ENCODE data around the gene CACNA1A. TPM values are rescaled to one million over a fixed set of nuclear protein-coding genes. Genes with fewer than 3 reads are reported as not detected.
A peak's percentile ranks its signal among the peaks of the same experiment; 100 is the strongest.
"Not testable (repeated sequence)": the region's sequence is repeated elsewhere in the genome, so short reads cannot be mapped to it uniquely, and the experiment has no call there.

Gene CACNA1A
- total RNA-seq, 2 experiments from 2014 or later, result 0.47 to 0.54 TPM

DNA sequence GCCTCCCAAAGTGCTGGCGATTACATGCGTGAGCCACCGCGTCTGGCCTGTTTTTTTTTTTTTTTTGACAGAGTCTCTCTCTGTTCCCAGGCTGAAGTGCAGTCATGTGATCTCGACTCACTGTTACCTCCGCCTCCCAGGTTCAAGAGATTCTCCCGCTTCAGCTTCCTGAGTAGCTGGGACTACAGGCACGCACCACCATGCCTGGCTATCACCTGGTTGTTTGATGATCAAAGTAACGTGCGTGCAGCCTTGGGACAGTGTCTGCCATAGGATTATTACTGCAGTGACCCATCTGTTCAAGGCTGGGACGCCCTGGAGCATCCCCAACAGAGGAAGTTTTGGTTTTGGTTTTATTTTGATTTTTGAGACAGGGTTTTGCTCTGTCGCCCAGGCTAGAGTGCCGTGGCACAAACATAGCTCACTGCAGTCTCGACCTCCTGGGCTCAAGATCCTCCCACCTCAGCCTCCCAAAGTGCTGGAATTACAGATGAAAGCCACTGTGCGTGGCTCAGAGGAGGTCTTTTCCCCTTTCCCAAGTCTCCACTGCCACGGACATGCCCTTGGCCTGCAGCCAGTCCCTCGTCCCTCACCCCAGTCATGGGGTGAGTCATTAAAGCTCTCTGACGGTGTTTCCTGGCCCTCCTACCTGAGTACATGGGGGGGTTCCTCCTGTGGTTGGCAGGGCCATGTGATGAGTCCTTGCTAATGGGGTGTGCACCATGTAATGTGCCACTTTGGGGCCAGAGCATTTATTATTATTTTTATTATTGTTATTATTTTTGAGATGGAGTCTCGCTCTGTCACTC lies 290.5 kb downstream of the CACNA1A start:
- H3K36me3 Mint-ChIP-seq, result no peaks in the 10 kb centered on the region
- H3K27me3 Mint-ChIP-seq, result no peaks in the 10 kb centered on the region
- peak overlapping the region; percentile 56 for H3K4me3 Mint-ChIP-seq
- peak overlapping the region; percentile 65 for H3K27ac Mint-ChIP-seq
- peaks cover 9% of the 10 kb centered on the region for H3K4me1 Mint-ChIP-seq
- no peaks in the 10 kb centered on the region for H3K9me3 Mint-ChIP-seq
- DNase-seq, result peak; percentile 38

DNA sequence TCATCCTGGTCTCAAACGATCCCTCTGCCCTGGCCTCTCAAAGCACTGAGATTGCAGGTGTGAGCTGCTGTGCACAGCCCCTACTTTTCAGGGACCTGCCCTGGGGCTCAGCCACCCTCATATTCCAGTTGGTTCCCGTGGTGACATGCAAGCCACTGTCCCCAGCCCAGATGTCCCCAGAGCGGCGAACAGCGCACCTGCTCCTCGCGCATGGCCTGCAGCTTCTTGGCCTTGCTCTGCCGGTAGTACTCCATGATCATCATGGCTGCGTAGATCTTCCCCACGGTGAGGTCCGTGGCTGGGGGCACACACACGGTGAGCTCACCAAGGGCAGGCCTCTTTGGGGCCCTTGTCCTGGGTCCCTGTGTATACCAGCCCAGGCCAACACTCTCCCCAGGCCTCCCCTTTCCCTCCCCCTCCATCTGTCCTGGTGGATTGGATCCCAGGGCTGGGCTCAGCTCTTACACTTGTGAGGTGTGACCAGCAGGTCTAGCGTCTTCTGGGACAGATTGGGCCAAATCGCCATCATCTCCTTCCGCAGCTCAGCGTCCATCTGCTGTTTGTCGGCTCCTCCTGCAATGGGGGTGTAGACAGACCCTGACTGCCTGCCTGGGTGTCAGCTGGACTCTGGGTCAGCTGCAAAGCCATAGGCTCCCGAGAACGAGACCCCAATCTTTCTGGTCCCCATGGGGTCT lies 292.1 kb downstream of the CACNA1A start:
- no peak for DNase-seq
- H3K36me3 Mint-ChIP-seq, result no peaks in the 10 kb centered on the region
- peaks cover 17% of the 10 kb centered on the region for H3K4me1 Mint-ChIP-seq
- H3K27me3 Mint-ChIP-seq, result no peaks in the 10 kb centered on the region
- no peak overlapping the region for H3K4me3 Mint-ChIP-seq
- no peak overlapping the region for H3K27ac Mint-ChIP-seq
- no peaks in the 10 kb centered on the region for H3K9me3 Mint-ChIP-seq

DNA sequence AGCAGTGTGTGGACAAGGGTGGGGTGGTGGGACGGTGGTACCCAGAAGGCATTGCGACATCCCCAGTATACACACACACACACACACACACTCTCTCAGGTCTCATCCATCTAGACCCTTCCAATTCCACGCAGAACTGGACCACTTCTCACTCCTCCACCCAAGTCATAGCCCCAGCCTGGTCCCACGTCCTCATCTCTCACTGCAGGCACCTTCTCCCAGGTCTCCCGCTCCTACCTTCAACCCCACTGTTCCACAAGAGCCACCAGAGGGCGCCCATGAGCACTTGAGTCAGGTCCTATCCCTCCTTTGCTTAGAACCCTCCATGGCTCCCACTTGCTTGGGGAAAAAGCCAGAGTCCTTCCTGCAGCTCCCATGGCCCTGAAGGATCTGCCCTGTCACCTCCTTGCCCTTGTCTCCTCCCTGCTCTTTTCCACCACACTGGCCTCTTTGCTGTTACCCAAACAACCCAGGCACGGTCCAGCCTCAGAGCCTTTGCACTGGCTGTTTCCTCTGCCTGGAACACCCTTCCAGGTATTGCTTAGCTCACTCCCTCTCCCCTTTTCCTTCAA lies 293.4 kb downstream of the CACNA1A start:
- H3K9me3 Mint-ChIP-seq, result no peaks in the 10 kb centered on the region
- no peaks in the 10 kb centered on the region for H3K27me3 Mint-ChIP-seq
- DNase-seq, result peak; percentile 73
- peaks cover 24% of the 10 kb centered on the region for H3K4me1 Mint-ChIP-seq
- H3K36me3 Mint-ChIP-seq, result no peaks in the 10 kb centered on the region
- H3K27ac Mint-ChIP-seq, result no peak overlapping the region
- no peak overlapping the region for H3K4me3 Mint-ChIP-seq

DNA sequence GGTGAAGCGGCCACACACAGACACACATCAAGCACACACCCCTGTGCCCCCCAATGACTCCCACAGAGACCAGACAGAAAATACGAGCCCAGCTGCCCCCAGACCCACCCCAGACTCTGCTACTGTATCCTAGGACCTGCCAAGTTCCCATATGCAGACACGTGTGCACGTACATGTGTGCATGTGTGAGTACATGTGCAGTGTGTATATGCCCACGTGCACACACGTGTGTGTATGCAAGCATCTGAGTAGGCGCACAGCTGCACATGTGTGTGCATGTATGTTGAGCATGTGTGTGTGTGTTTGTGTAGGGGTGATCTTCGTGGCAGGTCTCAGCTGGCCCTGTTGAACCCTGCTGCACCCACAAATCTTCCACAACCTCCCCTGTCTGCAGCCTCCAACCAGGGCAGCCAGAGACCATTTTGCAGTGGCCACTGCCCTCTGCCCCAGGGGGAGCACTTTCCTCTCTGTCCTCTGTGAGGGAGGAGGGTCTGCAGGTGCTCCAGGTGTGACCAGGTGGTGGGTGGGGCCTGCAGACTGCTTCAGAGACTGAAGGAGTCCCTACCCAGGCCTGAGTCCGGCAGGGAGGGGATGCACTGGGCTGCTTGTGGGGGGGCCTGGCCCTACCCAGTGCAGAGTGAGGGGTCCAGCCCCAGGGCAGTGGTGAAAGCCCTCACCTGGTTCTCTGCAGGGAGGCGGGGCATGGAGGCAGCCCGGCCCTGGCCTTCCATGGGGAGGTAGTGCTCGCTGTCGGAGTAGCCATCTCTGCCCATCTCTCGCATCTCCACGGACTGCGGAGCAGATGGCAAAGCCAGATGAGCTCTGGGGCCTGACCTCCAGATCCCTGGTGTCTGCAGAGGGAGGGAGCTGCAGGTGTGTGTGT lies 294.6 kb downstream of the CACNA1A start:
- H3K27ac Mint-ChIP-seq, result no peak overlapping the region
- H3K4me3 Mint-ChIP-seq, result no peak overlapping the region
- peaks cover 24% of the 10 kb centered on the region for H3K4me1 Mint-ChIP-seq
- no peak for DNase-seq
- no peaks in the 10 kb centered on the region for H3K27me3 Mint-ChIP-seq
- no peaks in the 10 kb centered on the region for H3K9me3 Mint-ChIP-seq
- H3K36me3 Mint-ChIP-seq, result no peaks in the 10 kb centered on the region

DNA sequence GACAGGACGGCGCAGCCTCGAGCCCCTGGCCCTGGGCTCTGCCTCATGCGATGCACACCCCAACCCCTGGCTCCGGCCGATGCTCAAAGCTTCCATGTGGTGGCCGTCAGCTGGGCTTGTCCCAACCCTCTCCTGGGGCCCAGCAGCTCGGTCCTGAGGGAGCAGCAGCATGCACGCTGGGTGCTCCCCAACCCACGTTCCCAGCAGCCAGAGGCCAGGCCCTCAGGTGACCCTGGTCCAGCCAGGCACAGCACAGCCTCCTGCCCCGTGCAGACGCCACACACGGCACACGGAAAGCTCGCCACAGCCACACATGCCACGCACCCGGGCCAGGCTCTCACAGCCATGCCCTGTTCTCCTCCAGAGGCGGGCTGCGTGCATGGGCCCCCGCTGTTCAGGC lies 295.3 kb downstream of the CACNA1A start:
- no peak overlapping the region for H3K27ac Mint-ChIP-seq
- no peaks in the 10 kb centered on the region for H3K27me3 Mint-ChIP-seq
- DNase-seq, result no peak
- H3K9me3 Mint-ChIP-seq, result no peaks in the 10 kb centered on the region
- no peak overlapping the region for H3K4me3 Mint-ChIP-seq
- no peaks in the 10 kb centered on the region for H3K36me3 Mint-ChIP-seq
- H3K4me1 Mint-ChIP-seq, result peaks cover 24% of the 10 kb centered on the region

DNA sequence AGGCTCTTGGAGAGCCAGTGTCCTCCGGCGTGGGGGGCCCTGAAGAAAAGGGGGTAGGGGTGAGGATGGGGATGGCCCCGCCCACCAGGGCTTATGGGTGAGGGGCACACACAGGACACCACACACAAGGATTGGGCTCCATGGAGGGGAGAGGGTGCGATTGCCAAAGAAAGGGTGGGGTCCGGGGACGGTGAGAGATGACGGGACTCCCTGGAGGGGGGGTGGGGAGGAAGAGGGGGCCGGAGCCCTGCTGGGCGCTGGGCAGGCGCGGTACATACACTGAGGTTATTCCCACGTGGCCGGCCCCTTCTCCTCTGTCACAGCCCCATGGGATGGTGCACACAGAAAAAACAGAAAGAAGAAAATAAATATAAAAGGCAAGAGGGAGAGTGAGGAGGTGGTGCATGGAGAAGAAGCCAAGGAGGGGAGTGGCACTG lies 295.9 kb downstream of the CACNA1A start:
- Mint-ChIP-seq H3K4me1 (peaks cover 18% of the 10 kb centered on the region), H3K9me3 (no peaks in the 10 kb centered on the region), H3K36me3 (no peaks in the 10 kb centered on the region), H3K27ac (peak overlapping the region; percentile 20), H3K4me3 (no peak overlapping the region), H3K27me3 (no peaks in the 10 kb centered on the region)
- no peak for DNase-seq

DNA sequence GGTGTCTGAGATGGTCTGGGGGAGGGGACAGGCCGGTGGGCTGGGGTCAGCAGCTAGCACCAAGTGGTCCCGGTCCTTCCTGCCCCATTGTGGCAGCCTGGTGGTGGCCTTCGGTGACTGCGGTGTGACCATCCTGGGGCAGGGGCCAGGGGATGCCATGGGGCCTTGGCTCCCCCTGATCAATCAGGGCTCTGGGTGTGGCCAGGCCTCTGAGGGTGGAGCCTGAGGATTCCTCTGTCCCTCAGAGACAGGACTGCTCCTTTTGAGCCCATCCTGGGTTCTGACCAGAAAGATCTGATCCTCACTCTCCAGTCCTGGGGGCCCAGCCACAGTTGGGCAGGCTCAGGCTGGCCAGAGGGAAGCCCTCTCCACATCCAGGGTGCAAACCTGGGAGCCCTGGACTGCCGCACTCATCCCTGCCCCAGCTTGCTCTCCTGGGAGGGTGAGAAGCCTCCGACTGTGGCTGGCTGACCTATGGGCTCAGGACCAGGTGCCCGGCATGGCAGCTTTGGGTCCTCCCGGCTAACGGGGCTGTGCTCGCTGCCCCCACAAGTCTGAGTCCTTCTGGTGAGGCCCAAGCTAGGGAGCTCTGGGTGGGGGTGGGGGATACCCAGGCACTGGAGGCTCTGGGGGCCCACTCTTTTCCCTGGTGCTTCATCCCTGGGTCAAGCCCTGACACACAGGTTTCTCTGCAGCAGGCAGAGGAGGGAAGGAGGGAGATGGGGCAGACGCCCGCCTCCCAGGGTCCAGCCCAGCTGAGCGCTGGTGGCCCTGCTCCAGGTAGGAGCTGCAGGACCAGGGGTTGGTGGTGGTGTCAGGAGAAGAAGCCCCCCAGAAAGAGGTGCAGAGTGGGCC lies 296.6 kb downstream of the CACNA1A start:
- DNase-seq, result no peak
- peak overlapping the region; percentile 86 for H3K27ac Mint-ChIP-seq
- H3K4me3 Mint-ChIP-seq, result peak overlapping the region; percentile 71
- no peaks in the 10 kb centered on the region for H3K27me3 Mint-ChIP-seq
- H3K36me3 Mint-ChIP-seq, result no peaks in the 10 kb centered on the region
- no peaks in the 10 kb centered on the region for H3K9me3 Mint-ChIP-seq
- H3K4me1 Mint-ChIP-seq, result peaks cover 17% of the 10 kb centered on the region

DNA sequence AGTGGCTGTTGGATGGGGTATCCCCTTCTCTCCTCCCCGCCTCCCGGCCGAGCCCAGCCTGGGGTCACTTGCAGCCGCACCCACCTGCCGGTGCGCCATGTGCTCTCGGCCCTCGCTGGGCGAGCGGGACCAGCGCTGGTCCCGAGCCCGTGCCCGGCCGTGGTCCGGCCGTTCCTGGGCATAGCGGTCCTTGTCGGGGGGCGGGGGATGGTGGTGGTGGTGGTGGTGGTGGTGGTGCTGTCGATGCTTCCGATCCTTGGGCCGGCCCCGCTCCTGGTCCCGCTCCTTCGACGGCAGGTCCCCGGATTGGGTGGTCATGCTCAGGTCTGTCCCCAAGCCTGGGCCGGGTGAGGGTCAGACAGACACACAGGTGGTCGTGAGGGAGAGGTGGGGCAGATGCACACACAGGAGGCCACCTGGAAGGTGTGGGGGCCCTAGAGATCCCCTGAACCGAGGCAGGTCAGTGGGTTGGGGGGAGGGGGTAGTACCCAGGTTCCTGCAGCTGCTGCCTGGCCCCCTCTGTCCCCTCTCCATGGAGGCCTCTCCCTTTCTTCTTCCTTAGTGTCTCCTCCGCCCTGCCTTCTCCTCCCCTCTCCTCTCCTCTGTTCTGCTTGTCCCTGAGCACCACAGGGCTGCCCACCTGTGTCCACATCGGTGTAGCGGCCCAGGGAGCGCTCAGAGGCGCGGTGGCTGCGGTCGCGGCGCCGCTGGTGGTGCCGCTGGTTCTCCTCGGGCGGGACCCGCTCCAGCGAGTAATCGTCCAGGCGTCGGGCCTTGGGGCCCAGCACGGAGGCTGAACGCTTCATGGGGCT lies 297.4 kb downstream of the CACNA1A start:
- peak overlapping the region; percentile 97 for H3K27ac Mint-ChIP-seq
- no peaks in the 10 kb centered on the region for H3K9me3 Mint-ChIP-seq
- peaks cover 17% of the 10 kb centered on the region for H3K4me1 Mint-ChIP-seq
- peak overlapping the region; percentile 82 for H3K4me3 Mint-ChIP-seq
- no peaks in the 10 kb centered on the region for H3K27me3 Mint-ChIP-seq
- DNase-seq, result no peak
- no peaks in the 10 kb centered on the region for H3K36me3 Mint-ChIP-seq

DNA sequence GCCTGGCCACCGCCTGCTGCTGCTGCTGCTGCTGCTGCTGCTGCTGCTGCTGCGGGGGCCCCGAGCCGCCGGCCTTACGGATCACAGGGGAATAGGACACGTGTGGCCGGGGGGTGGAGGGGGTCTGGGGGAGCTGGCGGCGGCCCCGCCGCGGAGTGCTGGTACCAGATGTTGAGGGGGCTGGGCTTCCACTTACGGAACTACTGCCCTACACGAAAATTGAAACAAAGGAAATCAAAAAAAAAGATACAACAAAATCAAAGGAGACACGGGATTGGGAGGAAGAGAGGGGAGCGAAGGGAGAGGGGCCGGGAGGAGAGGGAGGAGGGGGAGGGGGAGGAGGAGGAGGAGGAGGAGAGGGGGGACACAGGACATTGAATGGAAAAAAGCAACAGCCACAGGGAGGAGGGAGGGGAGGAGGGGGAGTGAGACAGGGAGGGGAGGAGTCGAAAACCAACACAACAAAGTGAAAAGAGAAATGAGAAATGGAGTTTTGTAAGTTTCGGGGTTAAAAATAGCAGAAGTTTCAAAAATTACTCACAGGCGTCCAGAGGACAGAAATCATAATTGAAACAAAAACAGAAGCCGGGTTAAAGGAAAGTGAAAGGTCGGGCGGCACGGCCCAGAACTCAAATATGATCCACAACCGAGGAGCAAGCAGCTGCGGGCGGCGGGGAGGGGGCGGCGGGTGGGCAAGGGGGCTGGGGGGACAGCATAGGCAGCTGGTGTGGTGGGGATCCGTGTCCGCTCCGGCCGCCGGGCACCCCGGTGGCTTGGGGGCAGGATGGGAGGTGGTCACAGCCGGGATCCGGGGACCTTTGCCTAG lies 298.2 kb downstream of the CACNA1A start:
- peak overlapping the region; percentile 97 for H3K27ac Mint-ChIP-seq
- peaks cover 17% of the 10 kb centered on the region for H3K4me1 Mint-ChIP-seq
- H3K9me3 Mint-ChIP-seq, result no peaks in the 10 kb centered on the region
- peak; percentile 66 for DNase-seq
- H3K36me3 Mint-ChIP-seq, result no peaks in the 10 kb centered on the region
- no peaks in the 10 kb centered on the region for H3K27me3 Mint-ChIP-seq
- H3K4me3 Mint-ChIP-seq, result peak overlapping the region; percentile 82

DNA sequence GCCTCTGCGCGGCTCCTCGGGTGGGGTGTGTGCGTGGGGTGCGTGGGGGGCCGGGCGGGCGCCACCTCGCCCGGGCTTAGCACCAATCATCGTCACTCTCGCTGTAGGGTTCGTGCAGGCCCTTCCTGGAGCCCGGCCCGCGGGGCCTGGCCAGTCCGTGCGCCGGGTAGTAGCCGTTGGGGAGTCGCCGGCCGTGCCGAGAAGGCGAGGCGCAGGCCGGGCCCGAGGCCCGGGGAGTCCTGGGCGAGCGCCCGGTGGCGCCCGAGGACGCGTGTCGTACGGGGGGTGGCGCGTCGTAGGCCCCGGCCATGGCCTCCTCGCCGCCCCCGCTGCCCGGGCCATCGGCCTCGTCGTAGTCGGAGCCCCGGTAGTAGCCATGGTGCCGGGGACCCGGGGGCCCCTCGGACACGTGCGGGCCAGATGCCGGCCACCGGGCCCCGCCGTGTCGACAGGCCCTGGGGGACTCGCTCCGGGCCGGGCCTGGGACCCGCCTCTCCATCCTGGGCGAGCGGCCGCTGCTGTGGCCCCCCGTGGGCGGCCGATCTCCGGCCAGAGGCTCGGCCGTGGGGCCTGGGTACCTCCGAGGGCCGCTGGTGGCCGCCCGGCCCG lies 298.9 kb downstream of the CACNA1A start:
- Mint-ChIP-seq H3K4me1 (peaks cover 17% of the 10 kb centered on the region), H3K27me3 (no peaks in the 10 kb centered on the region), H3K4me3 (no peak overlapping the region), H3K27ac (no peak overlapping the region), H3K9me3 (no peaks in the 10 kb centered on the region), H3K36me3 (no peaks in the 10 kb centered on the region)
- no peak for DNase-seq

DNA sequence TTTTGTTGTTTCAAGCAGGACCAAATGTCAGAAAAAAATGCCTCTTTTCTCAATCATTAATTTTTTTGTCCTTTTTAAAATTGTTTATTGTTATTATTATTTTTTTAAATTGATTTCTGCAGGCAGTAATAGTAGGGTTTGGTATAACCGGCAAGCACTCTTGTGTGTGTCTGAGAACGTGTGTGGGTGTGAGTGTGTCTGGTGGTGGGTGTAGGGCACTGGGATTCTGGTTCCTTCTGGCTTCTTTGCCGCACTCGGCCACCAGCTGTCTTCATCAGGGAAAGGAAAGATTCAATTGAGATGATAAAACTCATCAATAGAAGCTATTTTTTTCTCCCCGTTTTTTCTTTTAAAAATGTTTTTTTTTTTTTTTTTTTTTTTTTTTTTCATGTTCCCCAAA lies 299.7 kb downstream of the CACNA1A start:
- no peak overlapping the region for H3K27ac Mint-ChIP-seq

DNA sequence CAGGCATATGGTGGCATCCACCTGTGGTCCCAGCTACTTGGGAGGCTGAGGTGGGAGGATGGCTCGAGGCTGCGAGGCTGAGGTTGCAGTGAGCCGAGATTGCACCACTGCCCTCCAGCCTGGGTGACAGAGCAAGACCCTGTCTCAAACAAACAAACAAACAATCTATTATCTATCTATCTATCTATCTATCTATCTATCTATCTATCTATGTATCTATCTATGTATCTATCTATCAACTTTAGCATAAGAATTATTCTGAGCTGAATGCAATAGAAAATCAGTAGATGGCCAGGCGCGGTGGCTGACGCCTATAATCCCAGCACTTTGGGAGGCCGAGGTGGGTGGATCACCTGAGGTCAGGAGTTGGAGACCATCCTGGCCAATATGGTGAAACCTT lies 304.2 kb downstream of the CACNA1A start:
- not testable (repeated sequence) for H3K36me3 Mint-ChIP-seq, H3K27ac Mint-ChIP-seq, H3K4me3 Mint-ChIP-seq

More for the DNA sequence above, 299.7 kb downstream of the CACNA1A start:
- H3K27me3 Mint-ChIP-seq, result no peaks in the 10 kb centered on the region
- no peaks in the 10 kb centered on the region for H3K36me3 Mint-ChIP-seq
- no peak for DNase-seq
- H3K9me3 Mint-ChIP-seq, result no peaks in the 10 kb centered on the region
- no peak overlapping the region for H3K4me3 Mint-ChIP-seq
- peaks cover 17% of the 10 kb centered on the region for H3K4me1 Mint-ChIP-seq

More for the DNA sequence above, 304.2 kb downstream of the CACNA1A start:
- not testable (repeated sequence) for H3K9me3 Mint-ChIP-seq, H3K4me1 Mint-ChIP-seq, H3K27me3 Mint-ChIP-seq, DNase-seq

Data from activated naive CD8-positive, alpha-beta T cell treated with anti-CD3 and anti-CD28 coated beads for 36 hours (primary cell).